GM12874 (cell line): ENCODE measurements around the gene ALDH5A1.

Source experiments
- TF ChIP-seq, protein P1 (sequence below): IDR thresholded peaks from 2 replicates; pipeline ENCODE4 v1.5.1; 2011; ENCODE audit warnings: low read depth, mild to moderate bottlenecking, control low read depth, low read length, moderate library complexity; ENCODE audit not compliant: insufficient read depth

ALDH5A1 gene

DNA sequence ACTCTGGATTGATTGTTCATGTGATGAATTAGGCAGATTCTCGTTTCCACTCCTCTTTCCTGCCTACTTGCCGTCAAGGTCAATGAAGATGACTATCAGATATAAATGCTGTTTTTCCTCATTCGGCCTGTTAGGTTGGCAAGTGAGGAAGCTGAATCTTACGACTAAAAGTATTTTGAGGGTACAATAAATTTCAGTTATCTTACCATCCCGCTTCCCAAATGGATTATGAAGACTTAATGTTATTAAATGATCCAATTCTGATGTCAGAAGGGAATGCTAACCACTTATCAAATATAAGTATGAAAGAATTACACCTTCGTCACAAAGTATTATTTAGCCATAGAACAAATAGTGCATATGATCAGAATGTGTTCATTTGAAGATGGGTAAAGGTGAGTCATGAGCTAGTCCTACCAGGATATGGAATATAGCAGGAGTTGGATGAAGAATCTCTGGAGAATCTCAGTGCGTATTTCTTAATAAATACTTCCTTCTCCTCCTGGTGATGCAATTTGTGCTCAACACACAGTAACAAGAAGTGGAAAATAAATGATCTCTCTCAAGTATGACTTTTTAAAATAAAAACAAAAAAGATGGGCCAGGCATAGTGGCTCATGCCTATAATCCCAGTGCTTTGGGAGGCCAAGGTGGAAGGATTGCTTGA is 10.0 kb upstream of the ALDH5A1 start:
- TF ChIP-seq, protein P1, sequence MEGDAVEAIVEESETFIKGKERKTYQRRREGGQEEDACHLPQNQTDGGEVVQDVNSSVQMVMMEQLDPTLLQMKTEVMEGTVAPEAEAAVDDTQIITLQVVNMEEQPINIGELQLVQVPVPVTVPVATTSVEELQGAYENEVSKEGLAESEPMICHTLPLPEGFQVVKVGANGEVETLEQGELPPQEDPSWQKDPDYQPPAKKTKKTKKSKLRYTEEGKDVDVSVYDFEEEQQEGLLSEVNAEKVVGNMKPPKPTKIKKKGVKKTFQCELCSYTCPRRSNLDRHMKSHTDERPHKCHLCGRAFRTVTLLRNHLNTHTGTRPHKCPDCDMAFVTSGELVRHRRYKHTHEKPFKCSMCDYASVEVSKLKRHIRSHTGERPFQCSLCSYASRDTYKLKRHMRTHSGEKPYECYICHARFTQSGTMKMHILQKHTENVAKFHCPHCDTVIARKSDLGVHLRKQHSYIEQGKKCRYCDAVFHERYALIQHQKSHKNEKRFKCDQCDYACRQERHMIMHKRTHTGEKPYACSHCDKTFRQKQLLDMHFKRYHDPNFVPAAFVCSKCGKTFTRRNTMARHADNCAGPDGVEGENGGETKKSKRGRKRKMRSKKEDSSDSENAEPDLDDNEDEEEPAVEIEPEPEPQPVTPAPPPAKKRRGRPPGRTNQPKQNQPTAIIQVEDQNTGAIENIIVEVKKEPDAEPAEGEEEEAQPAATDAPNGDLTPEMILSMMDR = no peak

DNA sequence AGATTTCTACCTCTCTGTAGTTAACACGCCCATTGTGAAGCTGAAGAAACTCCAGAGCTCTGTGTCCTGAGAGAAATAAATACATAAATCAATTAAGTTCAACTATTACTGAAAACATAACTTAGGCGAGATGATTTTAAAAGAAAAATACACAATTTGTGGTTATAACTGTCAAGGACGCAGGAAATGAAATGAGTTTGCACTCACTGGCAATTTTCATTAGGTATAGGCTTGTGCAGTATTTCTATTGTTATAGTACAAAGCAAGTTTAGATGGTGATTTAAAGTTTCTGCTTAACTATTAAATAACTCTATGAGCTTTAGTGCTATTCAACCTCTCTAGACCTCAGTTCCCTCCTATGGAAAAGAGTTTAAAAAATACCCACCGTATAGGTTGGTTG is 8.7 kb upstream of the ALDH5A1 start:
- TF ChIP-seq, protein P1 = no peak

DNA sequence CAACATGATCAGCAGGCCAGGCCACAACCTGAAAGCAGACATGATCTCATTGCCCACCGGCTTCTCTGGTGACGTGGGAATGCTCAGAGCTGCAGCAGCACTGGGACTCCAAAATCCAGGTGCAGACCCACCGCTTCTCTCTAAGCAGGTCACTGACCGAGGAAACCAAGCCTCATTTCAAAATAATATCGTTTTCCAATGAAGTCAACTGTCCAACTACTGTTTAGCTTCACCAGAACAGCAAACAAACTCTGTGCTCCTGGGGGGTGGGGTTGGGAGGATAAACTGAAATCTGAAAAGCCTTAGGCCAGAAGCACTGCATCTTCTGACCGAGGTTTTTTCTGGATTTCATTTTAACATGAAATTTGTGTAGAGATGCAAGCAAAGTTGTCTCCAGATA is 5.3 kb upstream of the ALDH5A1 start, which contains the start of gene GPLD1:
Gene GPLD1 (minus strand): TSS at position 109 of the 400 bp plus-strand sequence. CDS start 67 bp downstream, at position 42.
- TF ChIP-seq, protein P1 = no peak

- TF ChIP-seq, protein P1 = no peak
Observed at GRCh38 chr6:24489881-24490280, 4.9 kb upstream of the ALDH5A1 start.

DNA sequence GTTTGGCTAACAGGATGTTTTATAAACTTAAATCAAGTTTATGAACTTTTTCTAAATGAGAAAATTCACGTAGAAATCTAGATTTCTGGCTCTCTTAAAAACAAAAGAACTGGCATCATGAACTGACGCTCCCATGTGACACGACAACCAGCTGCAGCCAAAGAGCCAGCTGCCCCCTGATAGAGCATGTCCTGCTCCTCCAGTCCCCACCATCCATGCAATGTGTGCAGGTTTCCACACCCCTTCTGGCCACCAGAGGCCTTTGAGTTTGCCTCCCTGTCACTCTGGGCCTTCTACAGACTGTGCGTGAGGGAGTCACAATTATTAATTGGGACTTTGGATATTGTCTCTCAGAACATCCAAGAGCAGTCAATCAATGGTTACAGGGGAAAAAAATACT is 3.8 kb upstream of the ALDH5A1 start:
- TF ChIP-seq, protein P1 = no peak

GRCh38 chr6:24492475-24492874 is 2.3 kb upstream of the ALDH5A1 start:
- TF ChIP-seq, protein P1 = peak; percentile 70

DNA sequence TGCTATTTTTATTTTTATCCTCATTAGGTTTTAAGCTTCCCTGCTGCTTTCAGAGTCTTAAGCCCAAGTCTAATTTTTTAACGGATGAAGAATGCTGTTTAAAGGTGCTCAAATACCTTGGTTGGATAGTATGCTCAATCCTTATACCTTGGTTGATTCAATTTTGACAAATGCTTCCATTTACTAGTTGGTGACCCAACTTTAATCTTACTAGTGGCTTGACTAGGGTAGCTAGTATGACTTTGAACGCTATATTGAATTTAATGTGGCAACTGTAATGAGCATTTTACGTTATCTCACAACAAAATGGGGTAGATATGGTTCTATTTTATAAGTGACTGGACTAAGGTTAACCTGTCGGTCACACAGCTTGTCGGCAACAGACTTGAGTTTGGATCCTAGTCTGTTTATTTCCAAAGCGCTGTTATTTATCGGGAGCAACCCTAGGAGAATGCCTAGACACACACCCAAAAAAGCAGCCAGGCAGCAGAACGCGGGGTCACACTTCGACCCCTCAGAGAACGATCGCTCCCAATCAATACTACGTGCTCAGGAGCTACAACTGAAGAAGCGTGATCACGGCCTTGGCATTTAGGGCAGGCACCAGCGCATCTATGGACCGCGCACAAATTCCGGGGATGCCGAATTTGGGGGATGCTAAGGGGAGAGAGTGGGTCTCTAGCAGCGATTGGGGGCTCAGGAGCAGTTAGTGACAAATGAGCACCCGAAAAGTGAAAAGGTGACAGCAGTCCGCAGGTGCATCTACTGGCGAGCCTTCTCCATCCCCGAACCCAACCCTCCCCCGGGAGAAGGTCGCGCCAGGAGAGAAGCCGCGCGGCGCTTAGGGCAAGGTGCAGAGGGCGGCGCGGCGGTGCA is 586 bp upstream of the ALDH5A1 start:
- TF ChIP-seq, protein P1 = no peak
